HG03521 (cell line): ENCODE data around the gene KRT86.

Source experiments
- ATAC-seq: cut with Tn5 transposase; IDR thresholded peaks from one replicate; pipeline ENCODE4 v1.9.1; 2021; ENCODE audit warnings: mild to moderate bottlenecking, moderate library complexity; ENCODE audit not compliant: unreplicated experiment

KRT86 gene

DNA sequence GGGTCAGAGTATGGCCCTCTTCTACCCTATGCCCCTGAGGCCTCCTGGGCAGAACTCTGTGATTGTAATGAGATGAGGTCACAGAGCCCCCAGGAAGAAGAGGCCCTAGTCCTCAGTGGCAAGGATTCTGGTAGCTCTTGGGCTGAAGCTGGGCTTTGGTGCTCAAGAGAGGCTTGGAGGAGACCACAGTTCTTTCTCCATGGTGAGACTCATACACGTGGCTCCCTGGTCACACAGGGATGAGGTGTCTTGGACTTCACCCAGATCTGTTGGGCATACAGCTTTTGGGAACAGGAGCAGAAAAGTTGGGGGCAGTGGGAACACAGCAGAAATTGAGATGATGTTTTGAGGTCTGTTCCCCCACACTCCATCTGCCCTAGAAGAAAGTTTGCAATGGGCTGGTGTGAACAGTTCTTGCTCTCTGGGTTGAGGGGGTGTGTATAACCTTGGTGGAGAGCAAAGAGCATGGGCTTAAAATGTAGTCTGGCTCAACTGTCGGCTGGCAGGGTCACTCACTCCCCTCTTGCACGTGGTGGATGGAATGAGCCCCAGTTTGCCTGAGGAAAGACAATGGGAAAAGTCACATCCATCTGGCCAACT, at the start of gene KRT86:
TSS of gene KRT86 (plus strand) at position 125 of the 600 bp plus-strand sequence. CDS start 27,272 bp downstream, outside the sequence.
- no peak for ATAC-seq

DNA sequence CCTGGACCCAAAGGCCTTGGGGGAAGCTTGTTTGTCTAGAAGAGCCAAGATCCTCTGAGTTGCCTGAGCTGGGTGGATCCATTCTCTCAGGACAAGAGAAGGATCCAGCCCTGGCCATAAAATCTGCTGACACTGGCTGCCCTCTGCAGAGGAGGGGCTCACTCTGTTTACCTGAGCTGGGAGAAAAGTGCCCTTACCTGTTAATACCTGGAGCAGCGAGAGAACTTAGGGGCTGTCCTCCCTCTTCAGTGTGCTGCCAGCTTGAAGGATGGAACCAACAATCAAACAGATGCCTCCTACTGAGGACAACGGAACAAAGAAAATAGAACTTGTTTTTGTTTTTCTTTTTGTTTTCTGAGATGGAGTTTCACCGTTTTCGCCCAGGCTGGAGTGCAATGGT, 48.7 kb upstream of the KRT86 start:
- no peak for ATAC-seq

GRCh38 chr12:52226446-52226845, 48.0 kb upstream of the KRT86 start:
- no peak for ATAC-seq

- no peak for ATAC-seq
Measured at GRCh38 chr12:52227606-52228166, 46.8 kb upstream of the KRT86 start.

DNA sequence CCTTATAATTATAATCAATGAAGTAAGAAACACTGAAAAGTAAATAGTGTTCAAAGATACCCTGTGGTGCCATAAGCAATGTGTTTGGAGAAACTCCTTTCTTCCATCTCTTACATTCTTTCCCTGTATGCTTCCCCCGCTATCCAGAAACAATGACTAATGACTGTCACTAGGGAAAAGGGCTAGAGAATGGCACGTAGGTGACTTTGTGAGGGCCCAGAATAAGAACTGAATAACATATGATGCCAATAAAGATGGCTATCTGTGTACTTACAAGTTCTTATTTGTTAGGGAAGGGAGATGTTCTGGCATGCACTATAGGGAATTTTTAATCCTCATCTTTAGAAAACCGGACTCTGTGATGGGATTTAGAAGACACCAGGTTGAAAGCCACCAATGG, 46.1 kb upstream of the KRT86 start:
- no peak for ATAC-seq

- no peak for ATAC-seq
Measured at GRCh38 chr12:52228931-52229330, 45.5 kb upstream of the KRT86 start.

DNA sequence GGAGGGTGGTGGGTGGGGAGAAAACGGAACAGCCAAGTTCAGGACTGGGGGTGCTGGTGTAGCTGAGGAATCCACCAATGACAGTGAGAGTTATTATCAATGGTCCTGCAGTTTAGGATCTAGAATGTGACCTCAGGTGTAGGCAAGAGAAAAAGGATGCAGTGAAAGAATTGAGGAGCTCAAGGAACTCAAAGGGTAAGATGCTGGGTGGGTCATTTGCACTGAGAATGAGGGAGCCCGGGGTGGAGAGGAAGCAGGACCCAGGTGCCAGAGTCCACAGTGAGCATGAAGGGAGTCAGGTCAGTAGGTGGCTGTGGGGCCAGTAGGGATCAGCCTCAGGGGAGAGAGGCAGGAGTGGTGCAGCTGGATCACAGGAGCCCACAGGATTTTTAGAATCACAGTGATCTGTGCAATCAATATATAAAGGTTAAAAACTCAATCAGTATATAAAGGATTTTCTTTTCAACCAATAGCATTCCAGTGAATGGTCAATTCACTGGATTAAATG, 44.6 kb upstream of the KRT86 start:
- ATAC-seq: no peak

- ATAC-seq: no peak
Measured at GRCh38 chr12:52230364-52231281, 43.8 kb upstream of the KRT86 start.

GRCh38 chr12:52231305-52232202, 42.9 kb upstream of the KRT86 start:
- ATAC-seq: no peak

DNA sequence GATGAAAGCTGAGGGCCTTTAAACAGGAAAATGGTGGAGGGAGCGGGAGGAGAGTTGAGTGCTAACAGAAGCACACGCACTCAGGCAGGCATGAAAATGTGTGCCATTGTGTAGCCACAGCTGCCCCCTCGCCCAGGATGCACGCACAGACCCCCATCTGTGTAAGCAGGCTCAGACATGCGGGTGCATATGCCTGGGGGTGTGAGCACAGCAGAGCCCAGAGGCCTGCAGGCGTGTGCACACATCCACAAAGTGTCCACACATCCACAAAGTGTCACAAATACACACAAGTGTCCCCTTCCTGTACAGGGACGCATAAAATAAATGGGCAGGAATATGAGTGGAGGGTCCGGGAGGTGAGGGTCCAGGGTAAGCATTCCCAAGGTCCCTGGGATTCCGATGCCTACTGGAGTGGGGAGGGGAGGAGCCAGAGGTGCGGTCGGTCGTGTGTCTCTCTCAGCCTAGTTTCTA, 42.2 kb upstream of the KRT86 start:
- no peak for ATAC-seq

- ATAC-seq: no peak
Measured at GRCh38 chr12:52232674-52233461, 41.6 kb upstream of the KRT86 start, which contains the start of gene KRT7. Gene KRT7 (plus strand): TSS chr12:52233243. CDS start chr12:52233297, 54 bp downstream.

- no peak for ATAC-seq
Measured at GRCh38 chr12:52233462-52234207, 40.8 kb upstream of the KRT86 start.

DNA sequence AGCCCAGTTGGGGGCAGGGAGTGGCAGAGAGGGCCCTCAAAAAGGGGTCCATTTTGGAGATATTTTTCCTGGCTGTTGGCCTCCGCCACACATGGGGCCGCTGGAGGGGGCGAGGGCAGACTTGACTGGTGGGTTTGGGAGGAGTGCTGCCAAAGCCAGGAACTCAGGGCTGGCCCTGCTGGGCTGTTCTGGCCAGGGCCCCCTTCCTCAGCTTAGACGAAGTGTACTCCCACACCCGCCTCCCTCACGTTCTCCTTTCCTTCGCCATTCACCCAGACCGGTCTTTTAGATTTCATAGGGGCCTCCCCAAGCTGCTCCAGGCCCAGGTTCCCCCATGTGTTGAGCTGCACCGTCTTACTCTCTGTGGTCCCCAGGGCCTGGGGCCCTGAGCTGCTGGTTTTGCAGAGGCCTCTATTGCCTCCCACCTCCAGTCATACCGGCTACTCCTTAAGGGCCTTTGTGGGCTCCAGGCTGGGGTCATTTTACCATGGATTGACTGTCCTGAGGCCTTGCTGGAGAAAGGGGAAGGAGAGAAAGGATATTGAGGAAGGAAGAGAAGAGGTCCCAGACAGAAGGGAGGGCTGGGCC, 40.1 kb upstream of the KRT86 start:
- no peak for ATAC-seq

- no peak for ATAC-seq
Measured at GRCh38 chr12:52235001-52235764, 39.3 kb upstream of the KRT86 start.

DNA sequence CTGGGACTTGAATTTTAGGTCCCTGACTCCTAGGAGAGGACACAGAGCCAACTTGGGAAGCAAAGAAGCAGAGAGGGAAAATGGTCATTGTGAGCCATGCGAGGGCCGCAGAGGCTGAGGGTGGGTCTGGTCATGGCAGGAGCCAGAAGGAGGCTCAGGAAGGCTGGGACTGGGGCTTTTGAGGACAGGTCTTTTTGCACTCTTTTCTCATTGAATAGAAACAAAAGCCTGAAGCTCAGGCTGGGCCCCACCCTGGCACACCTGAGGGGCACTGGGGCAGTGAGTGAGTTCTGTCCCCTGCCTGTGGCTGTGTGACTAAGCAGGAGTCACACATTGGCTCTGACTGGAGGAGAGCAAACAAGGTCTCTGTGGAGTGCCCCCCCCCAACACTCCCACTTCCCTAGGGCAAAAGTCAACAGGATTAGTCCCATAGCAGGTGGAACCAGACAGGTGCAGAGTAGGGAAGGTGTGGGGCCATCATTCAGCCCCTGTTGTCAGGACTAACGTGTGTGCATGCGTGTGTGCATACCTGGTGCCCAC, 38.6 kb upstream of the KRT86 start:
- ATAC-seq: no peak

GRCh38 chr12:52236386-52237050, 37.9 kb upstream of the KRT86 start:
- no peak for ATAC-seq

- ATAC-seq: no peak
Measured at GRCh38 chr12:52238207-52238840, 36.1 kb upstream of the KRT86 start.
